ENCODE results near the gene NUDT17.

NUDT17 gene

DNA sequence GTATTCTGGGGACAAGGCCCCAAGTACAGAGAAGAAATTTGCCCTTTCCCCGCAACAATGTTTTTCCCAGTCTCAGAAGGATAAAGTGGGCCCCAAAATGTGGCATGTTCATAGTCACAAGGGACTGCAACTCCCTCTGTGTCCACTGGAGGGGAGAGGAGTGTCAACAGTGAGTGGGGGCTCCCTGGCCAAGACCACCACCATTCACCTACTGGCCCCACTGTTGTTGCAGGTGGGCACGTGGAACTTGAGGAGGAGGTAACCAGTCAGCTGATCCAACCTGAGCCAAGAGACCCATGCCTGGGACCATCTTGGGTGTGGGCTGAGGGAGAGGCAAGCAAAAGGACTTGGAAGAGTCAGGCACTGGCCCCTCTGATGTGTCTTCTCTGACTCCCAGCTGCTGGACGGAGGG lies 777 bp downstream of the NUDT17 start:
- peak overlapping the region; percentile 73 to 76 for H3K4me3 ChIP-seq (ENCODE audit: low read depth in 1 of 2, low read length in 2 of 2)
- H3K4me1 ChIP-seq (ENCODE audit: control insufficient read depth in 1 of 2, insufficient read depth in 2 of 2, low read length in 2 of 2) = peaks cover 4 to 15% of the 10 kb centered on the region in 2 donors
- H3K9ac ChIP-seq (ENCODE audit: low read depth in 1 of 2, low read length in 2 of 2) = peak overlapping the region; percentile 67 to 85
- no peaks in the 10 kb centered on the region for H3K9me3 ChIP-seq (ENCODE audit: control insufficient read depth in 1 of 2, low read length in 2 of 2)
- no peak overlapping the region for H3K27ac ChIP-seq (ENCODE audit: low read depth, low read length)
- H3K36me3 ChIP-seq (ENCODE audit: control insufficient read depth in 1 of 2, insufficient read depth in 2 of 2, low read length in 2 of 2) = peaks cover 20 to 53% of the 10 kb centered on the region in 2 donors
- H3K27me3 ChIP-seq (ENCODE audit: control insufficient read depth in 1 of 2, insufficient read depth in 2 of 2, low read length in 2 of 2) = no peaks in the 10 kb centered on the region

DNA sequence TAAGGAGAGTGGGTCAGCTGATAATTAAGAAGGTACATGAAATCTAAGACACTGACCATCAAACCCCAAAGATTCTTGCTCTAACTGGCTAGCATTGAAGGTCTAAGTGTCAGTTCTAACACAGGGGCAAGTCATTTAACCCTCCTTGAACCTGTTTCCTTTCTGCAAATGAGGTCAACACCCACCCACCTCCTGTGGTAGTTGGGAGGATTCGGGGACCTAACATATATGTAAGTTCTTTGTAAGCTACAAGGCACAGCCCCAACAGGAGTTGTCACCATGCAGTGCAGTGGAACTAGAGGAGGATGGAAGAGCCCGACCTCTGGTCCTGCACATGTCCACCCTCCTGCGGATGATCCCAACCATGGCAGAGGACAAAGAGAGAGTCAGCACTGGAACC lies 2.4 kb downstream of the NUDT17 start:
- no peak overlapping the region for H3K4me3 ChIP-seq (ENCODE audit: low read depth in 1 of 2, low read length in 2 of 2)
- peaks cover 11 to 42% of the 10 kb centered on the region in 2 donors for H3K36me3 ChIP-seq (ENCODE audit: control insufficient read depth in 1 of 2, insufficient read depth in 2 of 2, low read length in 2 of 2)
- H3K4me1 ChIP-seq (ENCODE audit: control insufficient read depth in 1 of 2, insufficient read depth in 2 of 2, low read length in 2 of 2) = peaks cover 4 to 15% of the 10 kb centered on the region in 2 donors
- no peaks in the 10 kb centered on the region for H3K9me3 ChIP-seq (ENCODE audit: control insufficient read depth in 1 of 2, low read length in 2 of 2)
- H3K27ac ChIP-seq (ENCODE audit: low read depth, low read length) = no peak overlapping the region
- H3K9ac ChIP-seq (ENCODE audit: low read depth in 1 of 2, low read length in 2 of 2) = no peak overlapping the region
- no peaks in the 10 kb centered on the region for H3K27me3 ChIP-seq (ENCODE audit: control insufficient read depth in 1 of 2, insufficient read depth in 2 of 2, low read length in 2 of 2)

DNA sequence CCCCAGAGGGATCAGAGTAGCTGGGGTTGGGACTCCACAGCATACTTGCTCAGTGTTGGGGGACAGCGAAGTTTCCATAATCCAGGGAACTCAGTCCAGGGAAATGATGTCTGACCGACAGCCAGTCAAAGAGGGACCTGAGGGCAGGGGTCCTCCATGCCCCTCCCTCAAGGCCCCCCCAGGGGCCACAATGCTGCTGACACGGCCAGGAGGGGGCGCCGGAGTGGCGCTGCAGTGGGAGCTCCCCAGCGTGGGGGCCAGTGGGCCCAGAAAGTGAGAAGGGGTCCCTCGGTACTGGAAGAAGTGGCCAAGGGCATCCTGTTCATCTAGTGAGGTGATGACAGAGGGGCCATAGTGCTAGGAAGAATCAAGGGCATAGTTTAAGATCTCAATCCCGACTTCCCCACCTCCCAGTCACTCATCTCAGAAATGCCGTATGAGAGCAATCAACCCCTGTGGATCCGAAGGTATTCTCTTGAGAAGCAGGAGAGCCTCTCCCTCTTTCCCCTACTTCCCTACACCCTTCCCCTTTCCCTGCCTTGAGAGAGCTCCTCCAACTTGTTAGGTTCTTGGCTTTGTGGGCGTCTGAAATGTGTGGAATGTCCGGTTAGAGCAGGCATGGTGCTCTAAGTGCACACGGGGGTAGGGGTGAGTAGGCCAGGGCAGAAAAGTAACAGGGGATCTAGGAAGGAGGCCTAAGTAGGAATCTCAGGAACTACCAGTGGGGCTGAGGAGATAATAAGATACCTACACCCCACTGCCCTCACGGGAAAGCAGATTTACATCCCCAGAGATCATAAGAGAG lies 4.1 kb downstream of the NUDT17 start:
- H3K27me3 ChIP-seq (ENCODE audit: control insufficient read depth in 1 of 2, insufficient read depth in 2 of 2, low read length in 2 of 2) = no peaks in the 10 kb centered on the region
- H3K4me3 ChIP-seq (ENCODE audit: low read depth in 1 of 2, low read length in 2 of 2) = no peak overlapping the region
- H3K4me1 ChIP-seq (ENCODE audit: control insufficient read depth in 1 of 2, insufficient read depth in 2 of 2, low read length in 2 of 2) = peaks cover 4 to 15% of the 10 kb centered on the region in 2 donors
- H3K9me3 ChIP-seq (ENCODE audit: control insufficient read depth in 1 of 2, low read length in 2 of 2) = no peaks in the 10 kb centered on the region
- no peak overlapping the region for H3K27ac ChIP-seq (ENCODE audit: low read depth, low read length)
- no peak overlapping the region for H3K9ac ChIP-seq (ENCODE audit: low read depth in 1 of 2, low read length in 2 of 2)
- peaks cover 18 to 52% of the 10 kb centered on the region in 2 donors for H3K36me3 ChIP-seq (ENCODE audit: control insufficient read depth in 1 of 2, insufficient read depth in 2 of 2, low read length in 2 of 2)

DNA sequence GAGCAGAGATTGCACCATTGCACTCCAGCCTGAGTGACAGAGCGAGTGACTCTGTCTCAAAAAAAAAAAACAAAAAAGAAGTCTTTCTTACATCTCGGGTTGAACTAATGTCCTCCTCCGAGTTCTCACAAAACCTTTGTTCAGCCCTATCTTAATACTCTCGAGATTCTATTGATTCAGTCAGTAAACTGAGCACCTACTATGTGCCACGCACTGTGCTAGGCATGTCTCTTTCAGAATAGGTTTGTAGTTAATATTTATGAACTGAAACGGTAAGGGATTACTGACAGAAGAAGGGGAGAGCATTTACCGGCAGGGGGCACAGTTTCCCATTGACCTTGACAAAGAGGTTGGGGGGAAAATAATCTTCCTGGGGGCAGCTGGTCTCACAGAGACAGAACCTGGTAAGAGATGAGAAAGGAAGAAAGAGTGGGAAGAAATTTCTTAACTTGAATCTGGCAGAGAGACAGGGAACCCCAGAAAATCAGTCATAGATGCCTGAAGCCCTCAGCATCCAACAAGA lies 10.1 kb downstream of the NUDT17 start:
- no peak overlapping the region for H3K27ac ChIP-seq (ENCODE audit: low read depth, low read length)
- H3K4me3 ChIP-seq (ENCODE audit: low read depth in 1 of 2, low read length in 2 of 2) = no peak overlapping the region
- no peaks in the 10 kb centered on the region for H3K27me3 ChIP-seq (ENCODE audit: control insufficient read depth in 1 of 2, insufficient read depth in 2 of 2, low read length in 2 of 2)
- H3K9me3 ChIP-seq (ENCODE audit: control insufficient read depth in 1 of 2, low read length in 2 of 2) = no peaks in the 10 kb centered on the region
- H3K36me3 ChIP-seq (ENCODE audit: control insufficient read depth in 1 of 2, insufficient read depth in 2 of 2, low read length in 2 of 2) = peaks cover 20 to 43% of the 10 kb centered on the region in 2 donors
- peaks cover 12 to 17% of the 10 kb centered on the region in 2 donors for H3K4me1 ChIP-seq (ENCODE audit: control insufficient read depth in 1 of 2, insufficient read depth in 2 of 2, low read length in 2 of 2)
- H3K9ac ChIP-seq (ENCODE audit: low read depth in 1 of 2, low read length in 2 of 2) = no peak overlapping the region

GRCh38 chr1:145857170-145857569 lies 11.7 kb downstream of the NUDT17 start:
- Histone ChIP-seq H3K27ac (ENCODE audit: low read depth, low read length) (no peak overlapping the region), H3K36me3 (ENCODE audit: control insufficient read depth in 1 of 2, insufficient read depth in 2 of 2, low read length in 2 of 2) (peaks cover 14 to 36% of the 10 kb centered on the region in 2 donors), H3K9ac (ENCODE audit: low read depth in 1 of 2, low read length in 2 of 2) (no peak overlapping the region), H3K4me3 (ENCODE audit: low read depth in 1 of 2, low read length in 2 of 2) (no peak overlapping the region), H3K4me1 (ENCODE audit: control insufficient read depth in 1 of 2, insufficient read depth in 2 of 2, low read length in 2 of 2) (peaks cover 12 to 17% of the 10 kb centered on the region in 2 donors), H3K27me3 (ENCODE audit: control insufficient read depth in 1 of 2, insufficient read depth in 2 of 2, low read length in 2 of 2) (no peaks in the 10 kb centered on the region), H3K9me3 (ENCODE audit: control insufficient read depth in 1 of 2, low read length in 2 of 2) (no peaks in the 10 kb centered on the region)

GRCh38 chr1:145858238-145858900 lies 12.9 kb downstream of the NUDT17 start:
- H3K27me3 ChIP-seq (ENCODE audit: control insufficient read depth in 1 of 2, insufficient read depth in 2 of 2, low read length in 2 of 2) = no peaks in the 10 kb centered on the region
- no peak overlapping the region for H3K27ac ChIP-seq (ENCODE audit: low read depth, low read length)
- peak overlapping the region; percentile 80 to 92 for H3K4me3 ChIP-seq (ENCODE audit: low read depth in 1 of 2, low read length in 2 of 2)
- peaks cover 12 to 17% of the 10 kb centered on the region in 2 donors for H3K4me1 ChIP-seq (ENCODE audit: control insufficient read depth in 1 of 2, insufficient read depth in 2 of 2, low read length in 2 of 2)
- peaks cover 14 to 32% of the 10 kb centered on the region in 2 donors for H3K36me3 ChIP-seq (ENCODE audit: control insufficient read depth in 1 of 2, insufficient read depth in 2 of 2, low read length in 2 of 2)
- peak overlapping the region; percentile 63 to 76 for H3K9ac ChIP-seq (ENCODE audit: low read depth in 1 of 2, low read length in 2 of 2)
- H3K9me3 ChIP-seq (ENCODE audit: control insufficient read depth in 1 of 2, low read length in 2 of 2) = no peaks in the 10 kb centered on the region

DNA sequence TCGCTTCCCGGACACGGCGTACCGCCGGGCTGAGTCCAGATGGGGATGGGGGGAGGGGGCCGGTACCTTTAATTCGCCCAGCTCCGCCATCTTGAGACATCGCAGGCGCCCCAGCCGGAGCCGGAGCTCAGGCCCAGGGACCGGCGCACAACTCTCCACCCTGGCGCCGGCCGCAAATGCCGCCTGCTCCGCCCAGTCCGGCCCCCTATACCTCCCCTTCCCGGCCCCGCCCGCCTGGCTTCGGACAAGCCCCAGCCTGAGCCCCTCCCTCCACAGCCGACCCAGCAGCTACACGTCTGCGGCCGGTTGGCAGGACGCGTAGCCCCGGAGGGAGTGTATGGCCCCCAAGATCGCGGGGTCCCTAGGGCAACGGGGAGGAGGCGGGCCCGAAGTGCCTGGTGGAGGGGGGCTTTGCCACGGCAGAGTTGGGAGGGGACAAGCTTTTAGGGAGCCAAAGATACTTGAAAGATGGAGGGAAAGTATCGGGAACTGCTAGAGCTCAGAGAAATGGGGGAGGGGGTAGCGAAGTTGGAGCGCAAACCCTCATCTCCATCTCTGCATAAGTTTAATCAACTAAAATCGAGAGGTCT lies 13.6 kb downstream of the NUDT17 start, which contains the start of gene PIAS3:
Gene PIAS3 (minus strand): TSS at position 181 of the 590 bp plus-strand sequence. CDS start 91 bp downstream, at position 90.
- Histone ChIP-seq H3K36me3 (ENCODE audit: control insufficient read depth in 1 of 2, insufficient read depth in 2 of 2, low read length in 2 of 2) (peaks cover 8 to 25% of the 10 kb centered on the region in 2 donors), H3K9ac (ENCODE audit: low read depth in 1 of 2, low read length in 2 of 2) (peak within 1 kb of the TSS; percentile 63 to 76), H3K4me1 (ENCODE audit: control insufficient read depth in 1 of 2, insufficient read depth in 2 of 2, low read length in 2 of 2) (peaks cover 12 to 17% of the 10 kb centered on the region in 2 donors), H3K27ac (ENCODE audit: low read depth, low read length) (peak within 1 kb of the TSS; percentile 60), H3K4me3 (ENCODE audit: low read depth in 1 of 2, low read length in 2 of 2) (peak within 1 kb of the TSS; percentile 80 to 92), H3K9me3 (ENCODE audit: control insufficient read depth in 1 of 2, low read length in 2 of 2) (no peaks in the 10 kb centered on the region), H3K27me3 (ENCODE audit: control insufficient read depth in 1 of 2, insufficient read depth in 2 of 2, low read length in 2 of 2) (no peaks in the 10 kb centered on the region)

GRCh38 chr1:145859491-145860023 lies 14.1 kb downstream of the NUDT17 start:
- Histone ChIP-seq H3K9me3 (ENCODE audit: control insufficient read depth in 1 of 2, low read length in 2 of 2) (no peaks in the 10 kb centered on the region), H3K27me3 (ENCODE audit: control insufficient read depth in 1 of 2, insufficient read depth in 2 of 2, low read length in 2 of 2) (no peaks in the 10 kb centered on the region), H3K4me3 (ENCODE audit: low read depth in 1 of 2, low read length in 2 of 2) (peak overlapping the region; percentile 80 to 92), H3K4me1 (ENCODE audit: control insufficient read depth in 1 of 2, insufficient read depth in 2 of 2, low read length in 2 of 2) (peaks cover 12 to 17% of the 10 kb centered on the region in 2 donors), H3K27ac (ENCODE audit: low read depth, low read length) (peak overlapping the region; percentile 60), H3K36me3 (ENCODE audit: control insufficient read depth in 1 of 2, insufficient read depth in 2 of 2, low read length in 2 of 2) (peaks cover 7 to 21% of the 10 kb centered on the region in 2 donors), H3K9ac (ENCODE audit: low read depth in 1 of 2, low read length in 2 of 2) (peak overlapping the region; percentile 59 to 76)

DNA sequence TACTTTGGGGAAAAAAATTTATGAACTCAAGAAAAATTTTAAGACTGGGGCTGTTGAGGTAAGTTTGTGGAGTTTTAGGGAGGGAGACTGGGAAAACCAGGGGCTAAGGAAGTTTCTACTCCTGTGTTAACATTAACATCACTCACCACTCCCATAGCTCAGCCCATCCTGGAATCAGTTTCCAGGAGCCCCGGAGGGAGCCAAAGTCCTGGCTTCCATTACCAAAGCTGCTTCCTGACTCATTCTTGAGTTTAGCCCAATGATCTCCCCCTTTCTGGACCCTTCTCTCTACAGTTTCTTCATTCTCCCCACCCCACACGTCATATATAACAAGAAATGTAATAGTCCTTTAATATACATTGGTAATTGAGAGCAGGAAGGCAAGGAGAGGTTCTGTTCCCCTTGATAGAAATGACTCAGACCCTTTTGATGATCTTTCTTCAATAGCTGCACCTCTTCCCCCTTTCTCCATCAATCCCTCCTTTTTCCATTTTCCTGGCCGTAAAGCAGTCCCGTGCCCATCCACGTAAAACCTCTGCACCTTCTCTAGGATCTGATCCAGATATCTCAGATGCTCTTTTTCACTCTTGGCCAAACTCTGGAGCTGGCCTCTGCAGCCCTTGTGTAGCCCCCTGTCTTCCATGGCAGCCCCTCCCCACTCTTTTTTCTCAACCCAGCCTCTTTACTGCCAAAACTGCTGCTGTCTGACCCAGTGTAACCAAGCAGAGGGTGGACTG lies 18.0 kb downstream of the NUDT17 start:
- H3K27me3 ChIP-seq (ENCODE audit: control insufficient read depth in 1 of 2, insufficient read depth in 2 of 2, low read length in 2 of 2) = peaks cover 0 to 3% of the 10 kb centered on the region in 2 donors
- no peaks in the 10 kb centered on the region for H3K36me3 ChIP-seq (ENCODE audit: control insufficient read depth in 1 of 2, insufficient read depth in 2 of 2, low read length in 2 of 2)
- no peak overlapping the region for H3K27ac ChIP-seq (ENCODE audit: low read depth, low read length)
- no peak overlapping the region for H3K9ac ChIP-seq (ENCODE audit: low read depth in 1 of 2, low read length in 2 of 2)
- H3K9me3 ChIP-seq (ENCODE audit: control insufficient read depth in 1 of 2, low read length in 2 of 2) = no peaks in the 10 kb centered on the region
- peaks cover 5% of the 10 kb centered on the region in 2 donors for H3K4me1 ChIP-seq (ENCODE audit: control insufficient read depth in 1 of 2, insufficient read depth in 2 of 2, low read length in 2 of 2)
- no peak overlapping the region for H3K4me3 ChIP-seq (ENCODE audit: low read depth in 1 of 2, low read length in 2 of 2)

Measured in duodenal mucosa (tissue), 2 donors.